Posterior cingulate gyrus (tissue), 11 donors: ENCODE results near the gene DGKE.
A peak's percentile ranks its signal among the peaks of the same experiment; 100 is the strongest.

Source experiments
- DNase-seq, 10 donors: peaks; one replicate each; pipeline versions ENCODE4 v3.0.0 to v3.0.0-alpha.2; 2020 to 2021; ENCODE audit warnings: mixed read lengths in 3 of 10
- intact Hi-C: fragments of 100-400 bp; cut with DNase I; formaldehyde crosslinking; loops from one replicate; pipeline ENCODE4 v1.15.1; 2023

DGKE gene

GRCh38 chr17:56885312-56885657, 51.3 kb downstream of the DGKE start:
- intact Hi-C loops, result no loop called here
- no peak for DNase-seq

- intact Hi-C loops, result no loop called here
- DNase-seq, result no peak
These were observed 52.4 kb downstream of the DGKE start for GRCh38 chr17:56886288-56886731.

GRCh38 chr17:56887105-56887504, 53.2 kb downstream of the DGKE start:
- no peak for DNase-seq
- intact Hi-C loops, result no loop called here

- intact Hi-C loops, result no loop called here
- DNase-seq, result peak in 1 of 10 donors; percentile 43
These were observed 53.9 kb downstream of the DGKE start for GRCh38 chr17:56887552-56888467.

- DNase-seq, result peak in 1 of 10 donors; percentile 56
- intact Hi-C loops, result no loop called here
These were observed 56.4 kb downstream of the DGKE start for GRCh38 chr17:56890390-56890789.

GRCh38 chr17:56890906-56891674, 57.1 kb downstream of the DGKE start:
- no peak for DNase-seq
- intact Hi-C loops, result no loop called here

GRCh38 chr17:56891751-56892150, 57.8 kb downstream of the DGKE start:
- DNase-seq, result peak in 1 of 10 donors; percentile 46
- intact Hi-C loops, result no loop called here

GRCh38 chr17:56892333-56892732, 58.4 kb downstream of the DGKE start:
- DNase-seq, result no peak
- intact Hi-C loops, result no loop called here

GRCh38 chr17:56893503-56893902, 59.6 kb downstream of the DGKE start:
- intact Hi-C loops, result no loop called here
- DNase-seq, result peak in 1 of 10 donors; percentile 28

- intact Hi-C loops, result no loop called here
- peak in 1 of 10 donors; percentile 46 for DNase-seq
These were observed 61.0 kb downstream of the DGKE start for GRCh38 chr17:56894859-56895455.

- intact Hi-C loops, result no loop called here
- DNase-seq, result peak in 1 of 10 donors; percentile 28
These were observed 62.4 kb downstream of the DGKE start for GRCh38 chr17:56896217-56896967.

GRCh38 chr17:56896968-56897359, 63.0 kb downstream of the DGKE start:
- intact Hi-C loops, result no loop called here
- peak in 1 of 10 donors; percentile 11 for DNase-seq

GRCh38 chr17:56897646-56898424, 63.9 kb downstream of the DGKE start:
- peak in 1 of 10 donors; percentile 63 for DNase-seq
- intact Hi-C loops, result no loop called here

GRCh38 chr17:56898874-56899273, 64.9 kb downstream of the DGKE start:
- peak in 1 of 10 donors; percentile 47 for DNase-seq
- intact Hi-C loops, result no loop called here

GRCh38 chr17:56899403-56899802, 65.5 kb downstream of the DGKE start:
- intact Hi-C loops, result no loop called here
- peak in 1 of 10 donors; percentile 51 for DNase-seq

- intact Hi-C loops, result no loop called here
- DNase-seq, result peak in 1 of 10 donors; percentile 16
These were observed 68.4 kb downstream of the DGKE start for GRCh38 chr17:56902348-56902747.

- DNase-seq, result peak in 1 of 10 donors; percentile 12
- intact Hi-C loops, result no loop called here
These were observed 69.6 kb downstream of the DGKE start for GRCh38 chr17:56903560-56903959.

GRCh38 chr17:56908001-56908542, 74.1 kb downstream of the DGKE start:
- intact Hi-C loops, result no loop called here
- peak in 3 of 10 donors; percentile 18 to 86 (median 19) for DNase-seq
